Measurements from ENCODE around the gene IL31.

GRCh38 chr12:122171399-122171798, 2.6 kb downstream of the IL31 start:
- TF ChIP-seq CTCF (IDR thresholded peaks at IDR 0.05; ENCODE audit: low read depth, low read length) (no peak), EZH2phosphoT487 (IDR thresholded peaks at IDR 0.05; ENCODE audit: low read depth) (no peak)

All from OCI-LY3 (cell line).